Effector CD4-positive, alpha-beta T cell (primary cell): ENCODE results near the gene ZNF831.

Source experiments
- DNase-seq: peaks from one replicate; pipeline ENCODE4 v3.0.0-alpha.2; 2020
- total RNA-seq: gene quantifications from one replicate; lab custom pipeline; 2026; lab: John Stamatoyannopoulos, UW

ZNF831 gene
- total RNA-seq = 327 reads per million, percentile 96 among the genes with 10 or more reads in this experiment

DNA sequence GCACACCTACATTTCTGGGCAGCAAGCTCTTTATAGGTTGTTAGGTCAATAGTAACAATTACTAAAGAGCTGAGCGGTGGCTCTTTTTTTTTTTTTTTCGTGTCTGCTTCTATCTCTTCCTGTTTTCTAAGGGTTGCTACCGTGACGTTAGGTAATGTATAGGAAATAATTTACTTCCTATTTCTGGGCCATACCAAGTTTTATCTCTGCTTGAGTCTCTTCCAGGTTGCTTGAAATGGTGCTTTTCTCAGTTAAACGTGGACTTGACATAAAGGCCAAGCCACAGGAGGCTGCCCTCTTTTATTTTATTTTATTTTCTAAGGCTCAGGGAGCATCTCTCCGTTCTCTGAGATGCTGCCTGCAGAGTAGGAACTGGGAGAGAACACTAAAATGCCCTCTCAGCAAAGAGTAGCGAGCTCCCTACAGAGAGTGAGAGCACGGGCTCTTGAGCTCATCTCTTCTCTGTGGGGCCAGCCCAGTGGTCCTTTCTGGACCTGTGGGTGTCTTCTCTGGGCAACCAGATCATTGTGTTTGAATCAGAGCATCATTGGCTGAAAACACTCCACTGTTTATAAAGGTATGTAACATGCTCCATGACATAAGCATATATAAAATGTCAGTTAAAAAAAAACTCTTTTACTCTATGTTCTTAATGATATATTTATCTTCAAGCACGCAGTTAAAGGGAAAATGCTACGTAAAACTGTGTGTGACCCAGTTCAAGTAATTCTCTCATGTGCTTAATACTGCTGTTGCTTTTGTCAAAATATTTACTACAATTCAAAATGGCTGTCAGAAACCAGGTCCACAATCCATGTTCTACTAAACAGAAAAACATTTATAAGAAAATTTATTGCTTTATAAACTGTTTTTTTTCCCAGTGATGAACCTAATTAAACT, at the start of gene ZNF831:
ZNF831 (plus strand) TSS at position 191 of the 900 bp plus-strand sequence. CDS start 27,199 bp downstream, outside the sequence.
- DNase-seq = no peak

DNA sequence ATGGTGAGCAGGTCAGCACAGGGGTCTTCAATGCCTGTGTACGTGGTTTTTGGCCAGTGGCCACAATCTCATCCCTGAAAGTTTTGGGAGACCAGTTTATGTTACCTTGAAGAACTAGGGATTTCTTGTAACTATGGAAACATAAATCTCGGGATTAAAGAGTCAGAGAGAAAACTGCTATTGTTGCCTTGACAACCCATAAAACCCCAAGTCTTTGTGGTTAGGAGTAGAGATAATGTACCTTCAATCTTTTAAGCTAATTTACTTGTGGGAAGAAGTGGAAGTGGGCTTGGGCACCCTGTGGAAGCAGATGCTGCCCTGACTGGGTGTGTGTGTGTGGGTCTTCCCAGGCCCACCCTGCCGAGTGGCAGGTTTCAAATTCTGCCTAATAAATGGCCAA, 46.1 kb upstream of the ZNF831 start:
- no peak for DNase-seq

DNA sequence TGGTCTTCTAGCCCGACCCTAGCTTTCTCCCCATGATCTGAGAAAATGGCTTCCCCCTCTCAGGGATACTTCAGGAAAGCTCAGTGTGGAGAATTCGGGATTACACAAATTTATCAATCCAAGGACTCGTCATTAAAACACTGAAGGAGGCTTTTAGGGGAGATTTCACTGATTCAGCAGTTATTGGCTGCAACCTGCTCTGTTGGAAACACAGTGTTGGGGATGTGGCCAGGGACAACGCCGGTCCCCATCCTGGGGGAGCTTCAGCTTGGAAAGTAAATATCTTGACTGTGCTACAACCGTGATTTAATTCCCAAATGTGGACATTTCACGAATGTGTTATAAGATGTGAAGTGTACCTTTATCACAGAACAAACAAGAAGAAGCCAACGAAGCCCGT, 44.8 kb upstream of the ZNF831 start:
- DNase-seq = no peak

DNA sequence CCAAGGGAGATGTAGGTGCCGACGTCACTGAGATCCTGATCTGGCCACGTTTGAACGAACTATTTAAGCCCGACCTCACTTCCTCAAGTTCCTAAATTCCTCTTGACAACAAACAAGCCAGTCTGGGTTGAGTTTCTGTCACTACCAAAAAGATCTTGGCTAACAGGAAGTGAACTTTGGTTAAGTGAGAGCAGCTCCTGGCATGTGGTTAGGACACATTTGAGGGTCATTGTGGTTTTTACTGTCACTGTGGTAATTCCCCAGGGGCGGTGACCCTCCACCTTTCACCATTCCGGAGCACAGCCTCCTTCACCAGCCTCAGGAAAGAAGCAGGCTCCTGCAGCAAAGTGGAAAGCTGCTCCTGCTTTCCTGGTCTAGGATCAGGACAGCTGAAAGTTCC, 43.1 kb upstream of the ZNF831 start:
- DNase-seq = no peak

DNA sequence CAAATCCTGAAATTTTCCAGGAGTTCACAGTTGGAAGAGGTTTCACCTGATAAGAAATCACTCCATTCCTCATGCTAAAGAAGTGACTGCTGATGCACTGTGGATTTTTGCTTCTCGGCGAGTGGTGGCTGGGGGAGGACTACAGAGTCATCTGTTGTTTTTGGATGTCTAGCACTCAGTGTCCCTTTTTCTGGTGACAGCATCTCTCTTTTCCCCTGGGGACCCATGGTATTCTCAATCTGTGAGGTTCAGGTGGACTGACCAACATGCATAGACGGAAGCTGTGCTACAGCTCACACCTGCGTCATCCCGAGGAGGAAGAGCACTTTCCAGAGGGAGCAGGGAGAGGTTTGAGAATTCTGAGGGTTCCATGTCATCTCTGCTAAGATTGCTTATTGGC, 42.7 kb upstream of the ZNF831 start:
- DNase-seq = no peak

DNA sequence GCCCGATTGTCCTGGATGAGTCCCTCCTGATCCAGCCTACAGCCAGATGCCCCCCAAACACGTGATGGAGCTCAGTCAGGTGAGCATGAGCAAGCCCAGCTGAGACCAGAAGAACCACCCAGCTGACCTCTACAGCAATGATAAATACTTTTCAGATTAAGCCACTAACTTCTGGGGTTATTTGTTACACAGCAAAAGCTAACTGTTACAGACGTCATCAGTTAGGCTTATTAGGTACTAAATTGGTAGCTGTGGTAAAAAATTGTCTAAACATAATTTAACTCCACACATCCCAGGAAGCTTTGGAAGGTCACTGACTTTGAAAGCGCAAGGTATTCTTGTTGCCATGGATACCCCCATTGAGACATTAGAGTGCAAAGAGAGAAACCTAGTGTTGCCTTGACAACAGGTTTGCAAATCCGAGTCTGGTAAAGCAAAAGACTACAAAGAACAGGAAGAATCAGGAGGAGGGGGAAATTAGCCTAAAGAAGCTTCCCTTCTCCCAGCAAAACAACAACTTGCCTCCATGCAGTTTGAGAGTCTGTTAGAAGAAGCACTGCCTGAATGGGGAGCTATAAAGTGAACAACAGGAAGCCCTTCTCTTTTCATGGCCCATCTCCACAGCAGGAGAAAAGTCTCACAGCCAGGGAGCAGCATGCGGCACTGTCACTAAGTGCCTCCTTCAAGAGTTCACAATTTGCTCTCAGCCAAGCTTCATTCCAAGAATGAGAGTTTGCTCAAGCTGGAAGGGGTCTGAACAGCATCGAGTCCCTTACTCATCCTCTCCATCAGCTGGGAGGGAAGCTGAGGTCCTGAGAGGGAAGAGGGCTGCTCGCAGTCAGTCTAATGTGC, 41.7 kb upstream of the ZNF831 start:
- DNase-seq = no peak

DNA sequence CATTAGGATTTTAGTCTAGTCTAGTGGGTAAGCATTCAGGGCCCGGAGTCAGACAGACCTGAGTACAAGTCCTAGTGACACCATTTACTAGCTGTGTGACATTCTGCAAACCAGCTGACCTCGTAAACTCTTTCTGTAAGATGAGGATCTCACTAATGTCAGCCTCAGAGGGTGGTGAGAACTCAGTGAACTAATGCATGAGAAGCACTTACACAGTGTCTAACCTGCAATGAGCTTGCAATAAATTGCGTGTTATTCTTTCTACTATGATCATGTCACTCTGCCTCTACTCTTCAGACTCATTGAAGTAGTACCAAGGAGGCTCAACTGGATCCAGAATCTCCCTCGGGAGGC, 41.1 kb upstream of the ZNF831 start:
- DNase-seq = no peak

DNA sequence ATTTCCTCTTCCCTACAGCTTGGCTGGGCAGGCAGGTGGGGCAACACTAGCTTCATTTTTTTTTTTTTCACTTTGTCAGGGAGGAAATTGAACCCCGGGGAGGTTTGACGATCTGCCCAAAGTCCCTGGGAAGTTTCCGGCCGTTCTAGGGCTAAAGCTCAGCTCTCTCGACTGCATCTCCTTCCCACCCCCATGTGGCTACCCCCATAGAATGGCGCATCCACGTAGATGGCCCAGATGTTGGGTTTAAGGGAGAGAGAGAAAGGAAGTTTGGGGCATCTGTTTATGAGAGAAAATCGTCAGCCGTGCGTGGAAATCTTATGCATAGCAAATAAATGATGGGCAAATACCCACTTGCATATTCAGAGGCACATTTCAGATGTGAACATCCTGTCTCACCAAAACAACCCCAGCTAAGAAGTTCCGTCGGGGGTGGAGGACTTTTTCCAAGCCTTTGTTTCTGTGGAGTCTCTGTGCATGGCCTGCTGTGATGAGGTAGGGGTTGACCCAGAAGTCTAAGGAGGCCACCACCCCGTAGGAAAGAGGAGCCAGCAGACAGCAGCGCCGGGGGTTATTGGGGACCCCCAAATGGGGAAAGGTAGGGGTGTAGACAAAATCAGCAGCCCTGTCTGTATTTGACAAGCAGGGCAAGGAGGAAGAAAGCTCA, 40.5 kb upstream of the ZNF831 start:
- peak; percentile 46 for DNase-seq

DNA sequence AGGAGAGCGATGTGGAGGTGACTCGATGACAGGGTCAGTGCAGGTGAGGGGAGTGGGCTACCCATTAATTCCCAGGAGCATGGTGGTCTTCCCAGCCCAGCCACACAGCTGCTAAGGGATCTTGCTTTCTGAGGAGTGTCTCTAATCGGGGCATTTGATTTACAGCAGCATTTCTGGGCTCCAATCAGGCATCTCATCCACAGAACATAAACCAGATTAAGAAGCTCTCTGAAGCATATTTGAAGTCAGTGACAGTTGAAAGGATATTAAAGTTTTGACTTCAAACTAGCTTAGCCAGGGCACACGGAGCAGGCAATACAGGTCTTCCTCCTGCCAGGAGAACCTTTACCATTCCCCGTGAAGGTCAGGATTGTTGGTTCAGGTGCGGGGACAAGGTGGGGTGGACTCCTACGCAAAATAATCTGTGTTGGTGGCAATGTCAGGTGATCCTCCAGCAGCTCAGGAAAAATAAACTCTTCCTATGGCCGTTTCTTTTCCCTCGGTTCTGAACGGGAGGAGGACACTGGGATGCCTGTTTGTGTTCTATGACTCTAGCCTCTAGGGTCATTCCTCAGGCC, 39.9 kb upstream of the ZNF831 start:
- no peak for DNase-seq

DNA sequence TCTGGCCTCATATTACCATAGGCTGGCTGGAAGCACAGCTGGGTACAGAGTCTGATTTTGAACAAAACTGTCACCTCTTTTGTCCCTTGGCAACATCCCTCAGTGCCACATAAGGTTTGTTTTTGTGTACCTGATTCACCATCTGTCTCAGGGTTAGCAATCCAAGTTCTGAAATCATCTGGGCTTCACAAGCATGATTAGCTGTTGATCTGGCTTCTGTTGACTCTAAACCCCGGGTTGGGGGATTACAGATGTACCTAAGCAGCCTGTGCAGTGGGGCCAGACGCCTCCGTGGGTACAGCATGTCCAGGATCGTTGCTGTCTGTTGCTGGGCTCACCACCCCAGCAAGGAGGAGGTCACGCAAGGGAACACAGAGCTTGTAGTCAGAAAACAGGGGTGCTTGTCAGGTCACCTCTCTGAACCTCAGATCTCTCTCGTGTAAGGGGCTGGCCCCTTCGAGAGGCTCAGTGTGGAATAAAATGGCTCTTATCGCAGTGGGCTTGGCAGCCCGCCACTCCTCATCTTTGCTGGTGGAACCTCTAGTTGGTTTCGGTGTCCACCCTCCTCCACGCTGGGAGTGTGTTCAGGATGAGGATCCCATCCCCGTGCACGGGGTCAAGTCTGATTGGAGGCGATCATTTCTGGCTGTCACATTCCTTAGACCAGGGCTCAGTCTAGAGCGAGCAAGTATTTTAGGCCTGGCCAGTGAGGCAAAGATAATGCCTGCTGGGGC, 39.2 kb upstream of the ZNF831 start:
- no peak for DNase-seq

DNA sequence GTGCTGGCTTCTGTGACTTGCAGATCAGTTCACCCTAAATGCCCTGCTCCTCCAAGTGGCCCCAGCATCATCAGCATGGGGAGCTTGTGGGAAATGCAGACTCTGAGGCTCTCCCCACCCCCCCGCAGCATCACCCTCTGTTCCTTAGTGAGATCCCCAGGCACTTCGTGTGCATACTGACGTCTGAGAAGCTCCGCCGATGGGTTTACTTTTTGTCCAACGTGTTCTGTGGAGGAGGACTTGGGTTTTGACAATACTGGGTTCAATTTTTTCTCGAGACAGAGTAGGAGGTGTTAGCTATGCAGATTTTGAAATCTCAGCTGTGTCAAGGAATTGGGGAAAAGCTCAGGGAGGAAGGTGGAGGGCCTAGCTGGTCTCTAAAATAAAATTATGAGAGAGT, 38.3 kb upstream of the ZNF831 start:
- no peak for DNase-seq

DNA sequence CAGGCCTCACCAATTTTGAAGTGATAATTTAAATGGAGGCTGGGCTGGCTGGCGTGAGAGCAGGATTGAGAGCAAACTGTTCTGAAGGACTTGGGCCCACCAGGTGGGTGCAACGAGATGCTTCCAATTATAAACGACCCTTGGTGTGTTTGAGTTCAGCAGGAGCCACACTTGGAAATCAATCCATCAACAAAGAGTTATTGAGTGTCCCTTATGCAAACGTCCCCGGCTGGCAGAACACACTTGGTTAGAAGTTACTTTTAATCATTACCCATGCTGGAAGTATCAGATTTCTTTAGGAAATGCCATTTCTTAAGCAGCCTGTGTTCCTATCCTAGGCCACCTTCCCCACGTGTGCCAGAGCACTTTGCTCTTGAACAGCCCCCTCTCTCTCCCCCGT, 37.8 kb upstream of the ZNF831 start:
- DNase-seq = no peak

DNA sequence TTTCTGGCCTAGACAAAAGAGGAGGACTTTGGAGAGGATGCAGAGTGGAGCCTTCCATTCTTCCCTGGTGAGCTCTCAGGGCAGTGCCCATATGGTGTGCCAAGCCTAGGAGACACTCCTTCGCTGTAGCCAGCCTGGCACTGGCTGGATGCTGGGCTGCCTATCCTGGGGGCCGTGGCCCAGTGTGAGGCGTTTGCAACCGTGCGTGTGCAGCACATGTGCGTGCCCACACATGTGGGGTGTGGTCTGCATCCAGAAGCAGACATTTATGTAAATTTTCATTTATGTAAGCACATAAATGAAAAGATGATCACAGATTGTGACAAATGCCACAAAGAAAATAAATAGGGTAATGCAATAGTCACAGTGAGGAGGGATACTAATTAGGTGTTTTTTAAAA, 35.8 kb upstream of the ZNF831 start:
- no peak for DNase-seq

DNA sequence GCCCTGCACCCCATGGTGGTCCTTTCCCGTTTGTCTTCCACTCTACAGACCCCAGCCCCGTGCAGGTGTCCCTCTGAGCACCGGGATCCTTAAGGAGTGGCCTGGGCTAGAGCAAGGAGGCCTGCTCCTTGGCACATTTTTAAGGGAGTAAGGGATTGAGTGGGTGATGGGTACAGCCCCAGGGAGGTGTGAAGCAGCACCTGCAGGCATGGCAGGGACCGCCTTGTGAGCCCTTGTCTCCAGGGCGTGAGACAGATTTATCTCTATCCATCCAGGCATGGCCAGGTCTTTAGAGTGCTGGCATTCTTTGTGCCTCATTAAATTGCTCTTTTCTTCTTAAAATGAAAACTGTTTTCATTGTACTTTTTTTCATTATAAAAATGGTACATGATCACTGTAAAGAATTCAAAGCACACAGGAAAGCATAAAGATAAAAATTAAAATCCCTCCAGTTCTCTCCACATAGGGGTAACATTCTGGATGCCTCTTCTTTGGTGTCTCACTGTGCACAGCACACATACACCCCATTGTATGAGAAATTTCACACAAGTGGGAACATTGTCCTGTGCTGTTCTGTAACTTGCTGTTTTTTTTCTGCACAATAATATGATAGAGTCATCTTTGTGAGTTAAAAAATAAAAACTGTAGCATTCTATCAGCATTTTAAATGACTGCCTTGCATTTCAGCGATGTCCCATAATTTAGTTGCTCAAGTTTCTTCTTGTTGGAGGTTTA, 31.9 kb upstream of the ZNF831 start:
- DNase-seq = no peak

DNA sequence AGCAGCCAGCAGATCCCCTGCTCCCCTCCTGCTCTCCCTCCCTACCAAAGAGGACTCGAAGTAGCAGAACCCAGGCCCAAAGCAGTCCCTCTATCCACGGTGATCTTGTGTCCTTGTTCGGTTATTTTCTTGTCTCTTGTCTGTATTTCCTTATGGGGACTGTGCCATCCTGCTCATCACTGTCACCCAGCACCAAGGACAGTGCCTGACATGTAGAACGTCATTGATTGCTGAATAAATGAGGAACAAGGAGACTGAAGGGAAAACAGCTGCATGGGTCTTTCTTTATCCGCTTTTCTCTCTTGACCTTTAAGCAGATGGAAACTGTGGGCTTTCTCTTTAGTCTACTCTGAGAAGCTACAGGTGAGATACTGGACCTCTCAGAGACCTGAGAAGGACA, 29.4 kb upstream of the ZNF831 start:
- DNase-seq = no peak

DNA sequence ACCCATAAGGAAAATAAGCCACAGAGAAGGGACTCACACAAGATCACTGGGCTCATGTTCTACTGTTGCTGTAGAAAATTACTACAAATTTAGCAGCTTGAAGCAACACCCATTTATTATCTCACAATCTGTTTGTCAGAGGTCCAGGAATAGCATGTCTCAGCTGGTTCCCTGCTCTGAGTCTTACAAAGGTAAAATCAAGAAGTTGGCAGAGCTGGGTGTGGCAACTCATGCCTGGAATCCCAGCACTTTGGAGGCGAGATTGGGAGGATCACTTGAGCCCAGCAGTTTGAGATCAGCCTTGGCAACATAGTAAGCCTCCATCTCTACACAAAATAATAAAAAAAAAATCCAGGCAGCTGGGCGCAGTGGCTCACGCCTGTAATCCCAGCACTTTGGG, 28.5 kb upstream of the ZNF831 start:
- no peak for DNase-seq

DNA sequence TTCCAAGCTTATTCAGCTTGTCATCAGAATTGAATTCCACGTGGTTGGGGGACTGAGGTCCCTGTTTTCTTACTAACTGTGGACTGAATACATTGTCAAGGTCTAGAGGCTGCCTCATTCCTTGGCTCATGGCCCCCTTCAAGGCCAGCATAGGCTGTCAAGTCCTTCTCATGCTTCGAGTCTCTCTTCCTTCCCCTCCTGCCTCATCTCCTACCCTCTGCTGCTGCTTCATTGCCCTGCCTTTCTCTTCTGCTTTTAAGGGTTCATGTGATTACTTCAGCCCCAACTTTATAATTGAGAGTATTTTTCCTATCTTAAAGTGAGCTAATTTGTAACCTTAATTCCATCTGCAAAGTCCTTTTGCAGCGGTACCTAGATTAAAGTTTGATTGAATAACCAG, 27.6 kb upstream of the ZNF831 start:
- DNase-seq = no peak

DNA sequence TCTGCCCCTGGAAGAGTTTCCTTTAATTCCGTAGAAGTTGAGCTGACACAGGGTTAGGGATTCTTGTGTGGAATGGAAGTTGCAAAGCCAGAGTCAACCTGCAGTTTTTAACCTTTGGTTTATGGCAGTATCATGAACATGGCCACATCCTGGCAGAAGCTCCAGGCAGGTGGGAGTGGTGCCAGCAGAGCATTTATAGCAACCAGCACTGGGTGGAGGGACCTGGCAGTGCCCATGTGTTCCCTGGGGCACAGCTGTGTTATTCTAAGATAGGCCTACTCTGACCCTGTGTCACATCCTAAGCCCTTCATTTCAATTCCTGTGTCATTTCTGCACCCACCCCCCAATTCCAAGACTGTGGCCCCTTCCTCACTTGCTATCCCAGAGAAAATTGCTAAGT, 26.1 kb upstream of the ZNF831 start:
- DNase-seq = no peak

DNA sequence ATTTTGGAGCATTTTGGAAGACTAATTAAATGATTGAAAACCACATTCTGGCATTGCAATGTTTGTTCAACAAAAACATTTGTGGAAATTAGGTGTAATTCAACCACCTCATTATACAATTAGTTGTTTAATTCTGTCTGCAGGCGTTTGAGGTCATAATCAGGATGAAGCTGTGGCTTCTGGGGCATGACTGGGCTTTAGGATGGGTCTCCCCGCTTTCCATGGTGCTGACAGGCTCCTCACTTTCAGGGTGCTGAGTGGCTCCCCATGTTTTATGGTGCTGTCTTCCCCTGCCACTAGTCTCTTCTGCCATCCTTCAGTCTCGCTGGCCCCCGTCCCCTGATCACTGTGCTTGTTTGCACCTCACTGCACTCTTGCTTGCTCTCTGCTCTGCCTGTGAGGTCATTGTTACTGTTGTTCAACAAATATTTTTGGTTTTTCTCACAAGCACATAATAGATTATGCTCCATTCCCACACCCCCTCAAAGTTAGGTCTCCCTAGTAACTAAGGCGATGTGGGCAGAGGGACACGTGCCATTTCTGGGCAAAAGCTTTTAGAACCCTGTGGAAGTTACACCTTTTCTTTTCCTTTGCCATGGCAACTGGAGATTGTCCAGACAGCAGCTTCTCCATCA, 25.4 kb upstream of the ZNF831 start:
- DNase-seq = no peak

DNA sequence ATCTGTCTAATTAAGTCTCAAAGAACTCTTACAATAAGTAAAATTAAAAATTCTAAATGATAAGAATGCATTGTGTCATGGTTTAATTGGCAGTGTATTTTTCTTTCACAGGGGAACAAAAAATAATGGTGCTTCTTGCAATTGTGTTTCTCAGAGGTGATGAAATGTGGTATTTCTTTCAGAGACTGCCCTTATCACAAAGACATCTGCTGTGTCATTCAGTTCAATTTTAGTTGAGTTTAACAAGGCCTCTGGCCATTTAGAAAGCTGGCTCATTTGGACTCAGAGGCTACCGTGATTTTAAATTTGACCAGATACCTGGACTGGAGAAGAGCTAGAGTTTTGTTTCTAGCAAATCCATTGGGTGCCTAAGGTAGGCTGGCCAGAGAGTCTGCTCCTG, 23.6 kb upstream of the ZNF831 start:
- no peak for DNase-seq
